Stimulated activated CD8-positive, alpha-beta memory T cell treated with anti-CD3 and anti-CD28 coated beads, Interleukin-15, amount 100 ng/mL, for 4 hours (primary cell): Measurements from ENCODE around the gene RBM33.

Experiments used
- DNase-seq, 2 donors: peaks; one replicate each; pipeline ENCODE4 v3.0.0-alpha.2; 2020; ENCODE audit warnings: low read depth in 2 of 2

Gene RBM33

DNA sequence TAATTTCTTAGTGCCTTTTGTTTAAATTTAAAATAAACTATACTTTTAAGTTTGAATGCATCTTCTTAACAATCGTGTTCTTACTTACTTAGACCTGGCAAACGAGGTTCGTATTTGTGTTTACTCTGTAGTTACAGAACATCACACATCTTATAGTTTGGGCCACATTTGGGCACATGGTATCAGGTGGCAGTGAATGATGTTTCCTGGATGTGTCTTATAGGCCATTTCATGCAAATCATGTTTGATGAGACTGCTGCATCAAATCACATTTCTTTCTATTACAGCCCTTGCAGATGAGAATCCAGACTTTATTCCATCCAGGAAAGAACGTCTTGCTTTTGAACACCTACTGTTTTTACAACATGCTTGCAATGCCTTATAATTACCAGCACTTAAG lies 78.5 kb downstream of the RBM33 start:
- DNase-seq = no peak

DNA sequence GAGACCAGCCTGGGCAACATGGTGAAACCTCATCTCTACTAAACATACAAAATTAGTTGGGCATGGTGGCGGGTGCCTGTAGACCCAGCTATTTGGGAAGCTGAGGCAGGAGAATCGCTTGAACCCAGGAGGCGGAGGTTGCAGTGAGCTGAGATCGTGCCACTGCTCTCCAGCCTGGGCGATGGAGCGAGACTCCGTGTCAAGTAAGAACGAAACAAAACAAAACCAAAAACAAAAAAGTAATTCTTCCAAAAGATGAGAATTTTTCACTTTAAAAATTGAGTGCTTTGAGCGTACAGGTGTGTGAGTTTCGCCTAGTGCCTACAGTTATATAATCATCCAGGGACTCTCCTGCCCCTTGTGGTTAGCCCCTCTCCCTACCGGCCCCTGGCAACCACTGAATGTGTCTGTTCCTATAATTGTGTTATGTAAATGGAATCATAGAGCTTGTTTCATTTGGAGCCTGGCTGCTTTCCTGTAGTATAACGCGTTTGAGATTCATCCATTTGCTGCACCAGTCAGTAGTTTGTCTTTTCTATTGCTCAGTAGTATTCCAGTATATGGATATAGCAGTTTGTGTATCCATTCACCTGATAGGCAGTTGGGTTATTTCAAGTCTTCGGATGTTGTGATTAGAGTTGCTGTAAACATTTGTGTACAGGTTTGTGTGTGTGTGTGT lies 80.0 kb downstream of the RBM33 start:
- no peak for DNase-seq

DNA sequence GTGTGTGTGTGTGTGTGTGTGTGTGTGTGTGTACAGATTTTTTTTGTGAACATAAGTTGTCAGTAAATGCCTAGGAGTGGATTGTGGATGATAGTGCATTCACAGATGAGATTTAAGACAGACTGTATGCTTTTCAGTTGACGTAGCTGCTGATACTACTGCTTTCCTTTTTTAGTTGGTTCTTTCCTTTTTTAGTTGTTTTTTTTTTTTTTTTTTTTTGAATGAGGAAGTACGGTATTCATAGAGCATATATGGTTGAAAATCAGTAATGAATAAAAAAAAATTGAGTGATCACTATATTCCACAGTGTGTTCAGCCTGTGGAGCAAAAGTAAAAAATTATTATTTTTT lies 80.5 kb downstream of the RBM33 start:
- no peak for DNase-seq

DNA sequence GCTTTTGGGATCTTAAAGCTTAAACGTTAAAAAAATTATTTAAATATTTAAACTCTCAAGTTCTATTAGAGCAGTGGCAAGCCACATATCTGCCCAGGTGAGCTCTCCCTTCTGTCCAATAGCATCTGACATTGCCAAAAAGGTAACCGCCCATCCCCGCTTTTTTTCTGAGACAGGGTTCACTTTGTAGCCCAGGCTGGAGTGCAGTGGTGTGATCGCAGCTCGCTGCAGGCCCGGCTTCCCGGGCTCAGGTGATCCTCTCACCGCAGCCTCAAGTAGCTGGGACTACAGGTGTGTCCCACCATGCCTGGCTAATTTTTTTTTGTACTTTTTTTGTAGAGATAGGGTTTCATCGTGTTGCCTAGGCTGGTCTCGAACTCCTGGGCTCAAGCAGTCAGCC lies 83.2 kb downstream of the RBM33 start:
- DNase-seq = no peak

DNA sequence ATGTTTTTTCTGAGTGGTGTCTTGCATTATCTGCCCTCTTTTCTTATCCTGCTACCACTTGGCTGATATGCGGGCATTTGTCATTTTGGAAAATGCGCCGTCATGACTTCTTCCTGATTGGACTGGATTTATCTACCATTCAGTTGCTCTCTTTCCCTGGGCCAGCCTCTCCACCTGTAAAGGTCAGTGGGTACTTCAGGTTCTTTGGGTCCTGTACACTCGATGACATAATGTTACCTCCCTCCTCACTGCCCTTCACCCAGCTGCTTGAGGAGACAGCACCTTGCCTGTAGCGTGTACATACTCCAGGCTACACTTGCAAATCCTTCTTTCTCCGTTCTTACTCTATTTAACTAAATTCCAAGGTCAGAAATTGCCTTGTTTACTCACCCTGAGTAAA lies 83.7 kb downstream of the RBM33 start:
- no peak for DNase-seq

DNA sequence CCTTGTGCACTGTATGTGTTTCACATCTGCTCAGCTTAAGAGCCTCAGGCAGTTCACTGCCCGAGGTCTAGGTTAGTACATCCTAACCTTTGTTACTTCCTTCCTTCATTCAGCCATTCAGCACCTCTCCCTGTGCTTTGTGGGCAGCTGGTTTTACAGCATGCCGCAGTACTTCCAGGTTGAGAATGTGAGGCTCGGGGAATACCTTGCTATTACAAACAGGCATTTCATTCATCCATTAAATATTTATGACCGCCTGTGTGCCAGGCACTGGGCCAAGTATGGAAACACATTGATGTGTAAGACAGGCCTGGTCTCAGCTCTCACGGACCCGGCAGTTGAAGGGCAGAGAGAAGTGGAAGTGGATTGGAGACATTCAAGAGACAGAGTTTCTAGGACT lies 85.4 kb downstream of the RBM33 start:
- DNase-seq = no peak

DNA sequence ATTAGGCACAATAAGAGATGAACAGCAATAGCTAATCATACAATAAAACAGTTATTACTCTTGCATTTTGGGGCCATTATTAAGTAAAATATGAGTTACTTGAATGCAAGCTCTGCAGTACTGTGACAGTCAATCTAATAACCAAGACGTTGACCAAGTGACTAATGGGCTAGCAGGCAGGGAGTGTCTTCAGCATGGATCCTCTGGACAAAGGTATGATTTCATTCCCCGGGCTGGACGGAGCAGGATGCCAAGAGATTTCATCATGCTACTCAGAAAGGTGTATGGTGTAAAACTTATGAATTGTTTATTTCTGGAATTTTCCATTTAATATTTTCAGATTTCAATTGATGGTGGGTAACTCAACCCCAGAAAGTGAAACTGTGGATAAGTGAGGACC lies 86.9 kb downstream of the RBM33 start:
- DNase-seq = no peak

DNA sequence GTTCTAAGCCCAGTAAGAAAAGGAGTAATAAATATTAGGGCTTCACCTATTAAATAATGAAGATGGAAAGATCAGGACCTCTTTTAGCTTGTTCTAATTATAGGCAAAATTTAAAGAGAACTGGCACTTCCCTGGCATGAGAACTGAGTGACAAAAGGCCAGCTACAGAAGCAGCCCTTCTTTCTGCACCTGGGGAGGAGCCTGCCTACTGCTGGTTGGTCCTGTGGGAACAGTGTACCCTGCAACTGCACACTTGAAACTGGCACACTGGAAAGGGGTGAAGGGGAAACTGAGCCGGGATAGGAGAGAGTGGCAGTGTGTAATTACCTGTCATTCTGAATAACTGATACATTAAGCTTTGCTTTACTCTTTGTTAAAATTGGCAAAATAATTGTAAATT lies 87.4 kb downstream of the RBM33 start:
- DNase-seq = no peak

DNA sequence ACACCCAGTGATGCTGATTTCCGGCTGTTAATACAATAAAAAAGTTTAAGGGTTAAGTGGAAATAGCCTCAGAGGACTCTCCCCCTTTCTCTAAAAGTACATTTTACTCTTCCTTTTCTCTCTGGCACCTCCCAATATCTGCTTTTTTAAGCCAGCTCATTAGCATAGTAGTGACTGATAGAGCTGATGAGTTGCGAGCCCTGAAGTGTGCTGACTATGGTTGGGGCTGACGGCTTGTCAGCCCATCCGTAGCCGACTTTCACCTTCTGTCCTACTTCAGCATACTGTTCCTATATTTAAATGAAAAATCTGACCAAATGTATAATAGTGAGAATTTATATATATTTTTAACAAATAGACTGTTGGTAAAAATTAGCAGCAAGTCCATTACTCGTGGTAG lies 87.8 kb downstream of the RBM33 start:
- DNase-seq = no peak

DNA sequence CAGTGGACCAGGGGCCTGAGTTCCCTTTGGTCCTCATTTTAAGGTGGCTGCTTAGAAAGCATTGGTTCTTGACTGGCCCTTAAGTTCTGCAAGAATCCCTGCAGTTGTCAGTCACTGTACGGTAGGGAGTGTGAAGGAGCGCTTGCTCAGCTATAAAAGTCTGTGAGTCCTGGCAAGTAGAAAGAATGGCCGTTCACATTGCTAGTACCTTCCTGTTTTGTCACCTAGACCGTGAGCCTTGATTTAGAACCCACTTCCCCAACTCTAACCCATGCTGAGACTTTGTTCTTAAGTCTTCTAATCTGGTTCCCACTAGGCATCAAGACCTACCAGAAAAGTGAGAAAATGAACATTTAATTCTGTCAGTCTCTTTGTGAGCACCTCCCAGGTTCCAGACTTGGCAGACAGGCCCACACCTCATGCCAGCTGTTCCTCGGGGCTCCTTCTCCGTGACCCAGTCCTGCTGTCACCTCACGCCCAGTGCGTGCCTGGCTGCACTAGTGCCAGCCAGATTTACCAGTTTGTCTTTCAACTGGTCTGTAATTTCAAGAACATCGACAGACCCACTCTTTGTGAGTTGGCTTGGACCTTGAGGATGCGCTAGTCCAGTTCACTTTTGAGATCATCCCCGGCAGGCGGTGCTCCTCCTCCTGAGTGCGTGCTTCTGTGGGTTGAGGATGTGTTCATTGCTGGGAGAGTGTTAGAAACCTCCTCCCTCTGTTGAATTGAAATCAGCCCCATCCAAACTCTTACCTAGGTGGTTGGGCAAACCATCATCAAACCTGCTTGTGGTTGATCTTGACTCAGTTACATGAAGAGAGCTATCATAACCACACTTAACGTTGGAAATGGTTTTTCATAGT lies 89.4 kb downstream of the RBM33 start:
- no peak for DNase-seq

DNA sequence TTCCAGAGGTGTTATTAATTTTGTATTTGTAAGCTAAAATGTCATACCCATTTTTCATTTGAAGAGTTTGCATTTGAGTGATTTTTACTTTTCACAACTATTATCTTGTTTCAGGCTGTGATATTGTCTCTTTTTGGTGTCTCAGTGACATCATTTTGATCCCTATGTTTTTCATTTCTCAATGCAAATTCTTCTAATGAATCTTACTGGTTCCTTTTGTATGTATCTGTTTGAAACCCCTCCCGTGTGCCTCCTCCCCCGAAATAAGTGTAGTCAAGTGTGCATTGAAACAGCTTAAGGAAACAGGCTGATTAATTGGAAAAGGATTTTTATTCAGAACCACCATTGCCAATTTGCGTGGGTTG lies 90.0 kb downstream of the RBM33 start:
- no peak for DNase-seq

DNA sequence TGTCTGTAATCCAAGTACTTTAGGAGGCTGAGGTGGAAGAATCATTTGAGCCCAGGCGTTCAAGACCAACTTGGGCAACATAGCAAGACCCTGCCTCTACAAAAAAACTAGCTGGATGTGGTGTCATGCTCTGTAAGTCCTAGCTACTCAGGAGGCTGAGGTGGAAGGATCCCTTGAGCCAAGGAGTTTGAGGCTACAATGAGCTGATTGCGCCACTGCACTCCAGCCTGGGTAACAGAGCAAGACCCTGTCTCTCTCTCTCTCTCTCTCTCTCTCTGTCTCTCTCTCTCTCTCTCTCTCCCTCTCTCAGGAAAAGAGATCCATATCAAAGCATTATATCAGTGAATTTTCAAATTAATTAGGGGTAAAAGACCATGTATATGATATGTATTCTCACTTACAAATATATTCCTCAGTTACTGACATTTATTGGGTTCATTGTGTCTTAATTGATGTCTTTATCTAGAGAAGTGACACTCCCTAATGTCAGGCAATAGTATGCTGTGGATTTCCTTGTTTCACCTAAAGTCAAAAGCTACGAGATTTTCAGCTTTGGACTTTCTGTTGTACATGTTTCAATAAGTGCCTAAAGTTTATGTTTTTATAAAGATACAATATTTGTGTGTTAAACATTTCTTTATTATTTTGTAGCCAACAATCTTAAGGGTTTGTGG lies 91.1 kb downstream of the RBM33 start:
- no peak for DNase-seq

DNA sequence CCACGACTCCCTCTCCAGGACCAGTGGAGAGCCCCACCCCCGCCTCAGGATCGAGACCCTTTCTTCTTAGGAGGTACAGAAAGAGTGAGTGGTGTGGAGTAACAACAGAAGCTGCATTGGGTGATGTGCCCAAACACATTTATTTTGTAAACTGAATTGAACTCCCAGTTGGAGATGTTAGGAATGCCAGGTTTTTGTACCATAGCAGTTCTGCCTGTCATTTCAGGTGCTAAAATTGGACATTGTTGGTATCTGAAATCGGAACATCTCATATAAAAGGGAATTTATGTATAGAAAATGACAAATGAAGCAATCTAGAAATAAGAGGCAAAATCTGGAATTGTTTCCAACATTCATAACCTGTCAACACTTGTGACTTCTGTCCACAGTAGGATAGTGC lies 93.1 kb downstream of the RBM33 start:
- DNase-seq = no peak

DNA sequence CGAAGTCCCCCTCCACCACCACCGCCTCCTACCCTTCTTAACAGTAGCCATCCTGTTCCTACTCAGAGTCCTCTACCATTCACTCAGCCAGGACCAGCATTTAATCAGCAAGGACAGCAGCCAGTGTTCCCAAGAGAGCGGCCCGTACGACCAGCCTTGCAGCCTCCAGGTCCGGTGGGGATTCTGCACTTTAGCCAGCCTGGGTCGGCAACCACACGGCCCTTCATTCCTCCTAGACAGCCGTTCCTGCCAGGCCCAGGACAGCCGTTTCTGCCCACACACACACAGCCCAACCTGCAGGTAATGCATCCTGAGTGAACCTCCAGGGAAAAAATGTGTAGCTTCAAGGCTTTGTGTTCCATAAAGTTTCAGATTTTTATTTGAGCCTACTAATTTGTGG lies 93.6 kb downstream of the RBM33 start:
- DNase-seq = no peak

DNA sequence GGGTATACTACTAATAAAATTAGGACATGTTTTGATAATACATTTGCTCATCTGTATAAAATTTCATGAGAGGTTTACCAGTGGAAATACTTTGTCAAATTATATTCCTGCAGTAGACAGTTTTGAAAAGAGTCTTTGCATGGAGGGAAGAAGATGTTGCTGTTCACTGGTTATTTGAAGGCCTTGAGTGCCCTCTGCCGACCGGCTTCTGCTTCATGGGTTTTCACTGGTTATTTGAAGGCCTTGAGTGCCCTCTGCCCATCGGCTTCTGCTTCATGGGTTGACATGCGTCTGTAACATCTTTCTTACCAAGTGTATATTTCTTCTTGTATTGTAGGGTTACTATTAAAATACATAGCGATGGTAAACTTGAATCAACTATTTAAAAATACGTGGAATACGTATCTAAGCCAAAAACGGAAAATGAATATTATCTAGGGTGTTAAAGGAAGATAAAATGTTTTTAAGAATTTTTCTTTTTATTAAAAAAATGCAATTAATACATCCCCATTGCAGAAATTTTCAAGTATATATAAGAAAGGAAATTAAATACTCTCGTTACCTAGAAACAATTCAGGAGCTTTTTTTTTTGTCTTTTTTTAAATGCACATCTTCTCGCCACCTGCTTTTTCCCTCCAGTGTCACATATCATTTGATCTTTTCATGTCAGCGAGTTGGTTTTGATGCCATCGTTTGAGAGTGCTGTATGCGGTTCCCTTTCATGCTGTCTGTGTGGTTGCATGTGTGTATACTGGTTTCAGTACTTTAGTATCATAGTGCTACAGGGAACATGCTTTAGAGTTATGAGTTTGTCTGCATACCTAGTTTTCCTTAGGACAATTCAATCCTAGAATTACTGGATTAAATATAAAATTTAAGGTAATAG lies 94.4 kb downstream of the RBM33 start:
- DNase-seq = peak in 1 of 2 donors; percentile 37

DNA sequence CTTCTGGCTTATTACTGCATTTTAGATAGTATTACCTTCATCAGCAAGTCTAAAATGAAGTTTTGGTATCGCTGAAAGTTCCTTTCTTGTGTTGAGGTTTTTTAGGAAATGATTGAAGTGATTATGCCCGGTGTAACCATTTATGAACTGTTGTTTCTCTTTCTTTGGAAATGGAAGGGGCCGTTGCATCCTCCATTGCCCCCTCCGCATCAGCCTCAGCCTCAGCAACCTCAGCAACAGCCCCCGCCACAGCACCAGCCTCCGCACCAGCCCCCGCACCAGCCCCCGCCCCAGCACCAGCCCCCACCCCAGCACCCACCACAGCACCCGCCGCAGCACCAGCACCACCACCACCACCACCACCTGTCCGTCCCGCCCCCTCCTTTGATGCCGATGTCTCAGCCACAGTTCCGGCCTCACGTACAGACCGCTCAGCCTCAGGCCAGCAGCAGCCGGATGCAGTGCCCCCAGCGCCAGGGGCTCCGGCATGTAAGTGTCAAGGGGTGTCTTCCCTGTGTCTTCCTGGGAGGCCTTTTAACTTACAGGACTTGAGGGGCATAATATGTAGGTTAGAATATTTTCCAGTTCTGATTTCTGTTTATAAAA lies 95.2 kb downstream of the RBM33 start:
- no peak for DNase-seq

DNA sequence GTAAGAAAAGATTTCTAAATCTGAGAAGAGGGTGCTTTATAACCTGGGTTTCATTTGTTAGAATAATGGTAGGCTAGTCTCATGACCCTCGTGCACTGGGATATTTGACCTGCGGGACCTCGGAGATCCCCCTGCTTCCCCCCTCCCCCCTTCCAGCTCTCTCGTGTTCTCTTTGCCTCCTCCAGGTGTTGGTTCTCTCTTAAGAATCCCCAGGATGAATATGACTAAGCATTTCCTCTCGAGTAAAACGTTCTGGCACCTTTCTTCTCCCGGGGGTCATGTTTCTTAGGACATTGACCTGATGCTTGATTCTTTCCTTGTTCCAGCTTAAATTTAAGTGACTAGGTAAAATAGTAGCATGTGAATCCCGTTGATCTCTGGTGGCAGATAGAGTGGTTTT lies 96.6 kb downstream of the RBM33 start:
- no peak for DNase-seq

DNA sequence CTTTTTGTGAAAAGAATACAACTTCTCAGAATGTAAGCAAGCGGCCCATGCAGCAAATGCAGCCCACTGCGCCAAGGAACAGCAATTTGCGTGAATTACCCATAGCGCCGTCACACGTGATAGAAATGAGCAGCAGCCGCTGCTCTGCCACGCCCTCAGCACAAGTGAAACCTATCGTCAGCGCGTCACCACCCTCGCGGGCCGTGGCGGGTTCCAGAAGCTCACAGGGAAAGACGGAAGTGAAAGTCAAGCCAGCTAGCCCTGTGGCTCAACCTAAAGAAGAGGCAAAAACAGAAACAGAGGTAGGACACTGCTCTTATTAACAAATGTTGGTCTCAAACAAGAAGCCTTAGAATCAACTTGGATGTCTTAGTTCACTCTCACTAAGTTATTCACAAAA lies 97.3 kb downstream of the RBM33 start:
- DNase-seq = no peak

DNA sequence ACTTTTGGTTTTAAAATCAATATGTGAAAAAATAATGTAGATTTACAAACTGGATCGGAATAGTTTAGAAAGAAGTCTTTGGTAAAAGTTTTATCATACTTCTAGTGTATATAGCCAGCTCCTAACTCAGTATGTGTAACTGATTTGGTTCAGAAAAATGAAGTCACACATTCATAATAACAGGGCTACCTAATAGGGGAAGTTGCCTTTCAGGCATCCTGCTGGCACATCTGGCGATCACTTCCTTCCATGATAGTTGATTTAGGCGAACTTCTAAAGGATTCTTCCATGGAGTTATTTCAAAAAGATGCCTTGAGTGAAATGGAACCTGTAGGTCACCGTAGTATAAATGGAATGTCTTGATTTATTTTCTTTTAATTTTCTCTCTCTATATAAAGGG lies 98.7 kb downstream of the RBM33 start:
- DNase-seq = no peak

DNA sequence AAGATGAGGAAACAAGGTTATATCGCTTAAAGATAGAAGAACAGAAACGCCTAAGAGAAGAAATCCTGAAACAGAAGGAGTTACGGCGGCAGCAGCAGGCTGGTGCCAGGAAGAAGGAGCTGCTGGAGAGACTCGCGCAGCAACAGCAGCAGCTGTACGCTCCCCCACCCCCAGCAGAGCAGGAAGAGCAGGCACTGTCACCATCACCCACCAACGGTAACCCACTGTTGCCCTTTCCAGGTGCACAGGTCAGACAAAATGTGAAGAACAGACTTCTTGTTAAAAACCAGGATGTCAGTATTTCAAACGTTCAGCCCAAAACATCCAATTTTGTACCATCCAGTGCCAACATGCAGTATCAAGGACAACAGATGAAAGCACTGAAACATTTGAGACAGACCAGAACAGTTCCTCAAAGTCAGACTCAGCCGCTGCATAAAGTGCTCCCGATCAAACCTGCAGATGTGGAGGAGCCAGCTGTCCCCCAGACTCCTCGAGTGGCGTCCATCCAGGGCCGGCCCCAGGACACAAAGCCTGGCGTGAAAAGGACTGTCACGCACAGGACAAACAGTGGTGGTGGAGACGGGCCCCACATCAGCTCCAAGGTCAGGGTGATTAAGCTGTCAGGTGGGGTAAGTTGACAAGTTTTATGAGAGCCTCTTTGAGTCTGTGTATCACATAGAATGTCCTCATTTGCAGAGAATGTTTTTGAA lies 100.7 kb downstream of the RBM33 start:
- no peak for DNase-seq

DNA sequence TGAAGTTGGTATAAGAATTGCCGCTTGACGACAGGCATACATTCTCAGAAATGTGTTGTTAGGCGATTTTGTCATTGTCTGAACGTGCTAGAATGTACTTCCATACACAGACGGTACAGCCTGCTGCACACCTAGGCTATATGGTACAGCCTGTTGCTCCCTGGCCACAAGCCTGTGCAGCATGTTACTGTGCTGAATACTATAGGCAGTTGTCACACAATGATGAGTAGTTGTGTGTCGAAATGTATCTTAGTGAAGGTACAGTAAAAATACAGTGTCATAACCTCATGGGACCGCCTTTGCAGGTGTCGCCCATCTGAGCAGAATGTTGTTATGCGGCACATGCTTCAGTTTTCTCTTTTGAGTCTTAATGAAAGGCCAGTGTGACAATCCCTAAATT lies 101.3 kb downstream of the RBM33 start:
- DNase-seq = no peak
